Gastrocnemius medialis (tissue), 4 donors: Measurements from ENCODE around the gene TIAM2.

Source experiments
- POLR2A ChIP-seq, 2 donors: fragments of 450-650 bp; IDR thresholded peaks; one replicate each; pipeline ENCODE4 v1.6.1; 2017; ENCODE audit warnings: antibody characterized with exemption in 2 of 2, mild to moderate bottlenecking in 2 of 2, moderate library complexity in 2 of 2
- TF ChIP-seq, protein P1 (sequence below), 5 experiments: fragments of 450-650 bp in 3 of 5; fragments of 200-600 bp in 2 of 5; sonication (generic) in 2 of 5; IDR thresholded peaks in 4 of 5; conservative IDR thresholded peaks in 1 of 5; 1 replicate in 4 of 5; 2 replicates in 1 of 5; pipeline ENCODE4 v1.5.1; 2016 to 2019; ENCODE audit warnings: antibody characterized with exemption in 5 of 5, mild to moderate bottlenecking in 3 of 5, moderate library complexity in 3 of 5

DNA sequence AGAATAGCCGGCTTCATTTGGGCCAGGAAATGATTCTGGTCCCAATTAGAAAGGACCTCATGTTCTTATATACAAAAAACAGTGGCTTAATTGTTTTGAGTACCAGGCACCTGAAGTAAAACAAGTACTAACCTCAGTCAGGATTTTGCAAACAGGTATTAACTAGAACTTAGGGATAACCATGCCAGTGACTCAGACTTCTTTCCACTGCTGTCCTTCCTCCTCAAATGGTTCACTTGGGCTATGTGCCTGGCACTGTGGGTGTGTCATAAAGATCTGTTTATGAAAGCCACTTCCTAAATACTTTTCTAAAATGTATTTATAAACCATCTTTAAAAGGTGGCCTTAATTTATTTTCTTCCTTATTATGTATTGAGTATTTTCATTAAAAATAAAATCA, 279.4 kb downstream of the TIAM2 start:
- TF ChIP-seq, protein P1, sequence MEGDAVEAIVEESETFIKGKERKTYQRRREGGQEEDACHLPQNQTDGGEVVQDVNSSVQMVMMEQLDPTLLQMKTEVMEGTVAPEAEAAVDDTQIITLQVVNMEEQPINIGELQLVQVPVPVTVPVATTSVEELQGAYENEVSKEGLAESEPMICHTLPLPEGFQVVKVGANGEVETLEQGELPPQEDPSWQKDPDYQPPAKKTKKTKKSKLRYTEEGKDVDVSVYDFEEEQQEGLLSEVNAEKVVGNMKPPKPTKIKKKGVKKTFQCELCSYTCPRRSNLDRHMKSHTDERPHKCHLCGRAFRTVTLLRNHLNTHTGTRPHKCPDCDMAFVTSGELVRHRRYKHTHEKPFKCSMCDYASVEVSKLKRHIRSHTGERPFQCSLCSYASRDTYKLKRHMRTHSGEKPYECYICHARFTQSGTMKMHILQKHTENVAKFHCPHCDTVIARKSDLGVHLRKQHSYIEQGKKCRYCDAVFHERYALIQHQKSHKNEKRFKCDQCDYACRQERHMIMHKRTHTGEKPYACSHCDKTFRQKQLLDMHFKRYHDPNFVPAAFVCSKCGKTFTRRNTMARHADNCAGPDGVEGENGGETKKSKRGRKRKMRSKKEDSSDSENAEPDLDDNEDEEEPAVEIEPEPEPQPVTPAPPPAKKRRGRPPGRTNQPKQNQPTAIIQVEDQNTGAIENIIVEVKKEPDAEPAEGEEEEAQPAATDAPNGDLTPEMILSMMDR (IDR thresholded peaks at IDR 0.05 in 4 of 5, conservative IDR thresholded peaks at IDR 0.05 in 1 of 5): no peak
- TF ChIP-seq POLR2A (IDR thresholded peaks at IDR 0.05): no peak
